HG02642 (cell line): ENCODE results near the gene SDC1.
A peak's percentile ranks its signal among the peaks of the same experiment; 100 is the strongest.

ENCODE experiments used
- ATAC-seq: cut with Tn5 transposase; IDR thresholded peaks from one replicate; pipeline ENCODE4 v1.9.1; 2021; ENCODE audit warnings: mild to moderate bottlenecking; ENCODE audit not compliant: unreplicated experiment, poor library complexity

Gene SDC1

DNA sequence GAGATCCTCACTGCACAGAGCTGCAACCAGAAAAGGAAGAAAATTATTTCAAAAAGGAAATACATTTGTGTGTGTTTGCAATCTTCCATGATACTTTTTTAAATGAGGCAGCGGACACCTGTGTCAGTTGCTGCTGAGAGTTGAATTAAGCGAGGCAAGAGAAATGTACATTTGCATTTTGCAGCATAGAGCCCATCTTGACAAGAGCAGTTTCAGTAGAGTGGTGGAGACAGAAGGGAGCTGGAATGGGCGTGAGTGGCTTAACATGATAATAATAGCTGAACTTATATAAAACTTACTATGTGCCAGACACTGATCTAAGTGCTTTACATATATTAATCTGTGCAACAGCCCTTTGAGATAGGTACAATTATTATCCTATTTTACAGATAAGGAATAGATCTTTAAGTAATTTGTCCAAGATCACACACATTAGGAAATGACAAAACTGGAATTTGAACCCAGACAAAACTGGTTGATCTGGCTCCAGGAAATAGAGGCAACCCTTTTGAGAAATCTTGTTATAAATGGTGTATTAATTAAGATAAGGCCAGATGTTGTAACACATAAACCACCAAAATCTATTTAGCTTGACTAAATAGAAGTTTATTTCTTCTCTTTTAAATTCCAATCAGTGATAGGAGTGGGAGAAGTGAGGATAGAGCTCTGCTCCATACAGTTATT lies 68.7 kb downstream of the SDC1 start:
- ATAC-seq = no peak

DNA sequence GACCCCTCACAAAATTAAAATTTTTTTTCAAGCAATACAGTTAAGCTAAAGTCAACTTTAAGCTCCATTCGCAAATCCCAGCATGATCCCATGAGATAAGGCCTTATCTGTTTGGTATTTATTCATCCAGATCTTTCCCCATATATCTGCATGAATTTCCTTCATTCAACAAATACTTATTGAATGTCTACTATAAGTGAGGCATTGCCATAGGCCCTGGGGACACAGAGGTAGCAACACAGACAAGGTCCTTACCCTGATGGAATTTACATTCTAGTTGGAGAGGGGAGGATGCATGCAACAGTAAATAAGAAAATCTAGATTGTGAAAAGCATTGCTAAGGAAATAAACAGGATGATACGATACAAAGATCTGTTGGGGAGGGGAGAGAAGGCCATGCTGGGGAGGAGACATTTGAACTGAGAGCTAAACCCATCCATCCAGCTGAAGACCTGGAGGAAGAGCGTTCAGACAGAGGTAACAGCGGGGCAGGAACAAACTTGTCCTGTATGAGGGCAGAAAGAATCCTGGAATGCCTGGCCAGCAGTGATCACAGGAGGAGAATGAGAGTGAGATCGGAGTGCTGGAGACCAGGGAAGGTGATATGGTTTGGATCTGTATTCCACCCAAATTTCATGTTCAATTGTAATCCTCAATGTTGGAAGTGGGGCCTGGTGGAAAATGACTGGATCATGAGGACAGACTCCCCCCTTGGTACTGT lies 71.6 kb downstream of the SDC1 start:
- no peak for ATAC-seq

DNA sequence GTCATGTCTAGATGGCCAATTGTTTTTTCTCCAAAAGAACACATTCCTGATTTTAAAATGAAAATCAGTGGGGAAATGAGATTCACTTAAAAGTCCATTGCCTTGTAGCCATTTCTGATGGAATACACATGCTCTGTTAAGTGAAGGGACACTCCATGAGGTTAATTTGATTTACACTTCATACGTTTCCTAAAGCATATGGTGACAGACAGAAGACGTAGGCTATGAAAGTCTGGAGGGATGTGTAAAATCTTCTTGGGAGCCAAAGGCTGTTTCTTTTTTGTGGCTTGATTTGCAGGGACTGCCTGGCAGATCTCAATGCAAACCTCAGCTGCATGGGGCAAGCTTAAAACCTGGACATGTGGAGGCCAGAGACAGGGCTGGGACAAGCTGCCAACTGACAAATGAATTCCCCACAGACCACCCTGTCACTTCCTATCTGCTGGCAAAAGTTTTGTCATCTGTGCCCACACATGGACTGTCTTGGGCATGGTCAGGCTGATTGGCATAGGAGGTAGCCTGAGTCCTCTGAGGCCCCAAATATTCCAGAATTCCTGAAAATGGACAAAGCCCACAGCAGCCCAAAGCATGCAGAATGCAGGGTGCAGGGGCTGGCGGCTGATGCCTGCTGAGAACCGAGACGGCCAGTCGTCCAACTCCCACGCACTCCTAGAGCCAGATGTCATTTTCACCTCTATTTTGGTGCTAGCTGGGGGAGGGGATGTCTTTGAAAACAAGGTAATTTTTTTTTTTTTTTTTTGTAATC lies 73.9 kb downstream of the SDC1 start:
- ATAC-seq = peak; percentile 76
